PC-9 (cell line): ENCODE data around the gene DNAJC15. TPM values are rescaled to one million over a fixed set of nuclear protein-coding genes. Genes with fewer than 3 reads are reported as not detected.

ENCODE experiments used
- BruUV-seq: library from RNA; stranded (reverse); fragments of 400-500 nt; replicated peaks from 2 replicates; lab custom pipeline; 2021; lab: Mats Ljungman, UMichigan
- CTCF ChIA-PET: fragments of 300-600 bp; sonication (Branson Sonifier 250); formaldehyde crosslinking; loops from one replicate; lab custom pipeline; 2022; ENCODE audit warnings: antibody characterized with exemption; lab: Charles Lee
- POLR2A ChIA-PET: fragments of 300-600 bp; sonication (Branson Sonifier 250); formaldehyde crosslinking; loops from one replicate; lab custom pipeline; 2022; ENCODE audit warnings: antibody characterized with exemption; ENCODE audit not compliant: unreplicated experiment; lab: Charles Lee
- DNase-seq, 2 experiments: peaks; one replicate each; pipeline versions ENCODE4 v3.0.0 to v3.0.0-alpha.2; 2015 to 2022; ENCODE audit warnings: mixed read lengths in 1 of 2
- H2AFZ ChIP-seq: fragments of 200-600 bp; sonication (generic); 2 replicates; pipeline ENCODE4 v1.8.1; 2017; ENCODE audit warnings: antibody characterized with exemption
- H3F3A ChIP-seq: fragments of 200-600 bp; sonication (generic); 2 replicates; pipeline ENCODE4 v1.8.1; 2017; ENCODE audit warnings: antibody characterized with exemption, mild to moderate bottlenecking, low read depth; ENCODE audit not compliant: insufficient read depth
- H3K27ac ChIP-seq: fragments of 200-600 bp; sonication (generic); 2 replicates; pipeline ENCODE4 v1.6.1; 2016; ENCODE audit warnings: mixed run types
- H3K27me3 ChIP-seq: fragments of 200-600 bp; sonication (generic); 2 replicates; pipeline ENCODE4 v1.6.1; 2016; ENCODE audit warnings: low read depth, mixed run types; ENCODE audit not compliant: insufficient read depth
- H3K36me3 ChIP-seq: fragments of 200-600 bp; sonication (generic); 2 replicates; pipeline ENCODE4 v1.6.1; 2016; ENCODE audit warnings: low read depth, mixed run types
- H3K4me1 ChIP-seq: fragments of 200-600 bp; sonication (generic); replicated peaks from 2 replicates; pipeline ENCODE4 v1.6.1; 2016; ENCODE audit warnings: mixed run types; ENCODE audit not compliant: insufficient read depth
- H3K4me2 ChIP-seq: fragments of 200-600 bp; sonication (generic); 2 replicates; pipeline ENCODE4 v1.6.1; 2017; ENCODE audit warnings: mixed run types
- H3K4me3 ChIP-seq: fragments of 200-600 bp; sonication (generic); 2 replicates; pipeline ENCODE4 v1.6.1; 2016; ENCODE audit warnings: mixed run types
- H3K79me2 ChIP-seq: fragments of 200-600 bp; sonication (generic); 2 replicates; pipeline ENCODE4 v1.6.1; 2017; ENCODE audit warnings: low read depth, mixed run types
- H3K9me2 ChIP-seq: fragments of 200-600 bp; sonication (generic); 2 replicates; pipeline ENCODE4 v1.8.1; 2017; ENCODE audit warnings: mild to moderate bottlenecking; ENCODE audit not compliant: insufficient read depth
- H3K9me3 ChIP-seq: fragments of 200-600 bp; sonication (generic); 2 replicates; pipeline ENCODE4 v1.8.1; 2016; ENCODE audit warnings: low read depth; ENCODE audit not compliant: insufficient read depth
- H4K20me1 ChIP-seq: fragments of 200-600 bp; sonication (generic); 2 replicates; pipeline ENCODE4 v1.8.1; 2017; ENCODE audit not compliant: insufficient read depth
- CTCF ChIP-seq: fragments of 200-600 bp; sonication (generic); conservative IDR thresholded peaks from 2 replicates; pipeline ENCODE4 v1.6.1; 2017; ENCODE audit warnings: mixed run types, antibody characterized with exemption, mild to moderate bottlenecking, moderate library complexity
- EZH2 ChIP-seq: fragments of 200-600 bp; sonication (generic); IDR thresholded peaks from 2 replicates; pipeline ENCODE4 v1.8.0; 2017; ENCODE audit warnings: antibody characterized with exemption, low read depth
- intact Hi-C: fragments of 100-400 bp; cut with micrococcal nuclease; formaldehyde crosslinking; loops from one replicate; pipeline ENCODE4 v1.10.0; 2022; ENCODE audit not compliant: unreplicated experiment
- total RNA-seq: library from RNA; stranded (reverse); gene quantifications from 2 replicates; pipeline ENCODE4 v1.2.3, GENCODE V29; 2021

Gene DNAJC15
- total RNA-seq, 1 experiment from 2014 or later: 14.8 TPM

GRCh38 chr13:43141685-43142084, 118.3 kb downstream of the DNAJC15 start:
- Histone ChIP-seq H3K9me2 (no peaks in the 10 kb centered on the region), H3K4me3 (no peak overlapping the region), H3K27me3 (no peaks in the 10 kb centered on the region), H3K9me3 (no peaks in the 10 kb centered on the region), H4K20me1 (no peaks in the 10 kb centered on the region), H3K79me2 (no peaks in the 10 kb centered on the region), H3K4me1 (peaks cover 11% of the 10 kb centered on the region), H3K4me2 (no peak overlapping the region), H3K36me3 (no peaks in the 10 kb centered on the region), H2AFZ (no peak overlapping the region), H3K27ac (no peak overlapping the region), H3F3A (peaks cover 7% of the 10 kb centered on the region; the same call in 1 of the 2 replicates)
- intact Hi-C loops: no loop called here
- no peak for DNase-seq
- no TSS peak for BruUV-seq
- ChIA-PET CTCF (no interaction called here), POLR2A (no interaction called here)
- TF ChIP-seq CTCF: no peak
- TF ChIP-seq EZH2: no peak

GRCh38 chr13:43143591-43143990, 120.2 kb downstream of the DNAJC15 start:
- DNase-seq: peak in 1 of 2 experiments; percentile 76
- H3K4me3 ChIP-seq: no peak overlapping the region
- CTCF ChIA-PET: no interaction called here
- no peaks in the 10 kb centered on the region for H4K20me1 ChIP-seq
- TF ChIP-seq EZH2 (no peak), CTCF (no peak)
- no peaks in the 10 kb centered on the region for H3K9me3 ChIP-seq
- H3K4me1 ChIP-seq: peaks cover 11% of the 10 kb centered on the region
- no peaks in the 10 kb centered on the region for H3K9me2 ChIP-seq
- no peak overlapping the region for H2AFZ ChIP-seq
- no peaks in the 10 kb centered on the region for H3K36me3 ChIP-seq
- intact Hi-C loops: no loop called here
- no peak overlapping the region for H3K4me2 ChIP-seq
- no peaks in the 10 kb centered on the region for H3K79me2 ChIP-seq
- H3F3A ChIP-seq: peaks cover 7% of the 10 kb centered on the region; the same call in 1 of the 2 replicates
- H3K27me3 ChIP-seq: no peaks in the 10 kb centered on the region
- POLR2A ChIA-PET: no interaction called here
- no TSS peak for BruUV-seq
- H3K27ac ChIP-seq: 0 out of 2 replicates have a peak overlapping the region, but pooled peaks have one; percentile 16

- Histone ChIP-seq H4K20me1 (no peaks in the 10 kb centered on the region), H3K27me3 (no peaks in the 10 kb centered on the region), H3K27ac (no peak overlapping the region), H2AFZ (no peak overlapping the region), H3K79me2 (no peaks in the 10 kb centered on the region), H3F3A (peaks cover 7% of the 10 kb centered on the region; the same call in 1 of the 2 replicates), H3K4me3 (no peak overlapping the region), H3K9me2 (no peaks in the 10 kb centered on the region), H3K36me3 (no peaks in the 10 kb centered on the region), H3K9me3 (no peaks in the 10 kb centered on the region), H3K4me2 (no peak overlapping the region), H3K4me1 (peaks cover 11% of the 10 kb centered on the region)
- ChIA-PET POLR2A (interaction anchor here (0.7 kb wide), 1 partner anchor 519 kb away, joined by 3 read pairs; no protein-coding TSS in a partner anchor), CTCF (no interaction called here)
- no peak for DNase-seq
- no peak for TF ChIP-seq EZH2
- no peak for TF ChIP-seq CTCF
- intact Hi-C loops: no loop called here
- BruUV-seq: no TSS peak
Measured at GRCh38 chr13:43145534-43146196, 122.3 kb downstream of the DNAJC15 start.
